Measurements from ENCODE around the gene RLF.

DNA sequence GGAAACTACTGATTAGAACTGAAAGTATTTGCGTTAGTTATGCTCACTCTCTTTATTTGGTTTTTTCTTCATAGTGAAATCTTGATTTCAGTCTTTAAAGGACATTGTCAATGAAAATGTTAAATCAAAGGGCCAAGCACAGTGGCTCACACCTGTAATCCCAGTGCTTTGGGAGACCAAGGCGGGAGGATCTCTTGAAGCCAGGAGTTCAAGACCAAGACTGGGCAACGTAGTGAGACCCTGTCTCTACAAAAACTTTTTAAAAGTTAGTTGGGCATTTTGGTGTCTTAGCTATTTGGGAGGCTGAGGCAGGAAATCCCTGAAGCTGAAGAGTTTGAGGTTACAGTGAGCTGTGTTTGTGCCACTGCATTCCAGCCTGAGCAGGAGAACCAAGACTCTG lies 13.6 kb downstream of the RLF start:
- no peak for TF ChIP-seq POLR2A (IDR thresholded peaks at IDR 0.05)
- TF ChIP-seq, protein P1, sequence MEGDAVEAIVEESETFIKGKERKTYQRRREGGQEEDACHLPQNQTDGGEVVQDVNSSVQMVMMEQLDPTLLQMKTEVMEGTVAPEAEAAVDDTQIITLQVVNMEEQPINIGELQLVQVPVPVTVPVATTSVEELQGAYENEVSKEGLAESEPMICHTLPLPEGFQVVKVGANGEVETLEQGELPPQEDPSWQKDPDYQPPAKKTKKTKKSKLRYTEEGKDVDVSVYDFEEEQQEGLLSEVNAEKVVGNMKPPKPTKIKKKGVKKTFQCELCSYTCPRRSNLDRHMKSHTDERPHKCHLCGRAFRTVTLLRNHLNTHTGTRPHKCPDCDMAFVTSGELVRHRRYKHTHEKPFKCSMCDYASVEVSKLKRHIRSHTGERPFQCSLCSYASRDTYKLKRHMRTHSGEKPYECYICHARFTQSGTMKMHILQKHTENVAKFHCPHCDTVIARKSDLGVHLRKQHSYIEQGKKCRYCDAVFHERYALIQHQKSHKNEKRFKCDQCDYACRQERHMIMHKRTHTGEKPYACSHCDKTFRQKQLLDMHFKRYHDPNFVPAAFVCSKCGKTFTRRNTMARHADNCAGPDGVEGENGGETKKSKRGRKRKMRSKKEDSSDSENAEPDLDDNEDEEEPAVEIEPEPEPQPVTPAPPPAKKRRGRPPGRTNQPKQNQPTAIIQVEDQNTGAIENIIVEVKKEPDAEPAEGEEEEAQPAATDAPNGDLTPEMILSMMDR (IDR thresholded peaks at IDR 0.05) = no peak

Data from body of pancreas (tissue), 4 donors.